ENCODE results near the gene PTGIS.

PTGIS gene

GRCh38 chr20:49496553-49497397, 71.2 kb downstream of the PTGIS start:
- DNase-seq (ENCODE audit: low spot score): no peak

GRCh38 chr20:49496043-49496442, 71.9 kb downstream of the PTGIS start:
- DNase-seq (ENCODE audit: low spot score): no peak

GRCh38 chr20:49490689-49491088, 77.2 kb downstream of the PTGIS start:
- DNase-seq (ENCODE audit: low spot score): no peak

GRCh38 chr20:49489688-49490087, 78.2 kb downstream of the PTGIS start:
- no peak for DNase-seq (ENCODE audit: low spot score)

- DNase-seq (ENCODE audit: low spot score): no peak
These were observed 81.9 kb downstream of the PTGIS start for GRCh38 chr20:49486064-49486463.

GRCh38 chr20:49485563-49485962, 82.4 kb downstream of the PTGIS start:
- DNase-seq (ENCODE audit: low spot score): no peak

- peak; percentile 89 for DNase-seq (ENCODE audit: low spot score)
These were observed 83.5 kb downstream of the PTGIS start for GRCh38 chr20:49484180-49485140.

GRCh38 chr20:49483696-49484123, 84.2 kb downstream of the PTGIS start:
- no peak for DNase-seq (ENCODE audit: low spot score)

GRCh38 chr20:49483018-49483695, 84.8 kb downstream of the PTGIS start:
- no peak for DNase-seq (ENCODE audit: low spot score)

- DNase-seq (ENCODE audit: low spot score): peak; percentile 87
These were observed 85.3 kb downstream of the PTGIS start, which contains the start of gene KCNB1 for GRCh38 chr20:49482621-49483017. Gene KCNB1 (minus strand): TSS chr20:49482668. CDS start chr20:49482480, 188 bp downstream.

- DNase-seq (ENCODE audit: low spot score): no peak
These were observed 85.8 kb downstream of the PTGIS start for GRCh38 chr20:49482173-49482572.

GRCh38 chr20:49481116-49481515, 86.8 kb downstream of the PTGIS start:
- no peak for DNase-seq (ENCODE audit: low spot score)

GRCh38 chr20:49480236-49480635, 87.7 kb downstream of the PTGIS start:
- no peak for DNase-seq (ENCODE audit: low spot score)

GRCh38 chr20:49479785-49480184, 88.2 kb downstream of the PTGIS start:
- no peak for DNase-seq (ENCODE audit: low spot score)

- no peak for DNase-seq (ENCODE audit: low spot score)
These were observed 88.9 kb downstream of the PTGIS start for GRCh38 chr20:49478754-49479689.

- DNase-seq (ENCODE audit: low spot score): no peak
These were observed 89.7 kb downstream of the PTGIS start for GRCh38 chr20:49478266-49478665.

- no peak for DNase-seq (ENCODE audit: low spot score)
These were observed 90.7 kb downstream of the PTGIS start for GRCh38 chr20:49477200-49477599.

- no peak for DNase-seq (ENCODE audit: low spot score)
These were observed 92.0 kb downstream of the PTGIS start for GRCh38 chr20:49476016-49476355.

GRCh38 chr20:49475292-49476015, 92.5 kb downstream of the PTGIS start:
- no peak for DNase-seq (ENCODE audit: low spot score)

- no peak for DNase-seq (ENCODE audit: low spot score)
These were observed 96.5 kb downstream of the PTGIS start for GRCh38 chr20:49471397-49471796.

Data from GM03348 (cell line).